Measurements from ENCODE around the gene RNPS1.

RNPS1 gene

GRCh38 chr16:2267913-2268666, at the start of gene RNPS1:
Gene RNPS1, minus strand, starts transcription at chr16:2268126. Its CDS starts 3,483 bp downstream, at chr16:2264643.
- peak; percentile 93 for DNase-seq (ENCODE audit: low spot score)

GRCh38 chr16:2317231-2318020, 49.5 kb upstream of the RNPS1 start:
- DNase-seq (ENCODE audit: low spot score): no peak

GRCh38 chr16:2308089-2308962, 40.4 kb upstream of the RNPS1 start:
- no peak for DNase-seq (ENCODE audit: low spot score)

- DNase-seq (ENCODE audit: low spot score): no peak
Measured at GRCh38 chr16:2299915-2300192, 31.9 kb upstream of the RNPS1 start.

- no peak for DNase-seq (ENCODE audit: low spot score)
Measured at GRCh38 chr16:2299121-2299914, 31.4 kb upstream of the RNPS1 start.

- no peak for DNase-seq (ENCODE audit: low spot score)
Measured at GRCh38 chr16:2298621-2299020, 30.7 kb upstream of the RNPS1 start.

GRCh38 chr16:2297506-2297860, 29.6 kb upstream of the RNPS1 start:
- DNase-seq (ENCODE audit: low spot score): no peak

- peak; percentile 8 for DNase-seq (ENCODE audit: low spot score)
Measured at GRCh38 chr16:2296661-2297505, 29.0 kb upstream of the RNPS1 start.

GRCh38 chr16:2295056-2295798, 27.3 kb upstream of the RNPS1 start:
- DNase-seq (ENCODE audit: low spot score): no peak

- DNase-seq (ENCODE audit: low spot score): no peak
Measured at GRCh38 chr16:2292221-2292620, 24.3 kb upstream of the RNPS1 start.

GRCh38 chr16:2289282-2289681, 21.4 kb upstream of the RNPS1 start:
- DNase-seq (ENCODE audit: low spot score): no peak

- DNase-seq (ENCODE audit: low spot score): no peak
Measured at GRCh38 chr16:2288726-2289125, 20.8 kb upstream of the RNPS1 start.

GRCh38 chr16:2287916-2288547, 20.1 kb upstream of the RNPS1 start:
- no peak for DNase-seq (ENCODE audit: low spot score)

GRCh38 chr16:2286550-2286949, 18.6 kb upstream of the RNPS1 start:
- no peak for DNase-seq (ENCODE audit: low spot score)

GRCh38 chr16:2285731-2286191, 17.8 kb upstream of the RNPS1 start:
- no peak for DNase-seq (ENCODE audit: low spot score)

GRCh38 chr16:2284797-2285576, 17.1 kb upstream of the RNPS1 start:
- no peak for DNase-seq (ENCODE audit: low spot score)

GRCh38 chr16:2284001-2284770, 16.3 kb upstream of the RNPS1 start:
- DNase-seq (ENCODE audit: low spot score): no peak
